Epithelial cell of proximal tubule (primary cell): Measurements from ENCODE around the gene MIOX. TPM values are rescaled to one million over a fixed set of nuclear protein-coding genes. Genes with fewer than 3 reads are reported as not detected.

Experiments used
- DNase-seq: peaks from one replicate; pipeline ENCODE4 v3.0.0-alpha.2; 2011; ENCODE audit warnings: low read depth
- H3K4me3 ChIP-seq: 2 replicates; pipeline ENCODE4 v1.5.1; 2011; ENCODE audit warnings: low read depth, mild to moderate bottlenecking, low read length
- CTCF ChIP-seq: conservative IDR thresholded peaks from 2 replicates; pipeline ENCODE4 v1.5.1; 2012; ENCODE audit warnings: low read depth, mild to moderate bottlenecking, low read length
- total RNA-seq: library from RNA; depleted of rRNA; stranded (reverse); fragments of >200 nt; gene quantifications from 2 replicates; pipeline ENCODE4 v1.2.3, GENCODE V29; 2015

The MIOX gene
- total RNA-seq, 1 donor from 2014 or later, result not detected

GRCh38 chr22:50497093-50497492 lies 10.4 kb downstream of the MIOX start:
- TF ChIP-seq CTCF, result no peak
- no peak for DNase-seq
- H3K4me3 ChIP-seq, result no peak overlapping the region

- H3K4me3 ChIP-seq, result peak overlapping the region; percentile 12
- DNase-seq, result no peak
- peak; percentile 82 for TF ChIP-seq CTCF
These were observed 11.7 kb downstream of the MIOX start for GRCh38 chr22:50498322-50498890.

GRCh38 chr22:50500452-50500851 lies 13.8 kb downstream of the MIOX start:
- no peak for TF ChIP-seq CTCF
- no peak overlapping the region for H3K4me3 ChIP-seq
- no peak for DNase-seq

- no peak overlapping the region for H3K4me3 ChIP-seq
- DNase-seq, result no peak
- TF ChIP-seq CTCF, result no peak
These were observed 15.4 kb downstream of the MIOX start for GRCh38 chr22:50502096-50502495.

GRCh38 chr22:50502628-50503474 lies 16.2 kb downstream of the MIOX start:
- TF ChIP-seq CTCF, result no peak
- no peak for DNase-seq

GRCh38 chr22:50503475-50504145 lies 17.0 kb downstream of the MIOX start:
- no peak overlapping the region for H3K4me3 ChIP-seq
- DNase-seq, result no peak
- TF ChIP-seq CTCF, result no peak

More at GRCh38 chr22:50502628-50503474, 16.2 kb downstream of the MIOX start:
- no peak overlapping the region for H3K4me3 ChIP-seq
